HG02571 (cell line): ENCODE results near the gene MGAT5B.
A peak's percentile ranks its signal among the peaks of the same experiment; 100 is the strongest.
"Not testable (repeated sequence)": the region's sequence is repeated elsewhere in the genome, so short reads cannot be mapped to it uniquely, and the experiment has no call there.

ENCODE experiments used
- ATAC-seq: cut with Tn5 transposase; IDR thresholded peaks from one replicate; pipeline ENCODE4 v1.9.1; 2021; ENCODE audit warnings: mild to moderate bottlenecking, moderate library complexity; ENCODE audit not compliant: unreplicated experiment

The MGAT5B gene, protein sequence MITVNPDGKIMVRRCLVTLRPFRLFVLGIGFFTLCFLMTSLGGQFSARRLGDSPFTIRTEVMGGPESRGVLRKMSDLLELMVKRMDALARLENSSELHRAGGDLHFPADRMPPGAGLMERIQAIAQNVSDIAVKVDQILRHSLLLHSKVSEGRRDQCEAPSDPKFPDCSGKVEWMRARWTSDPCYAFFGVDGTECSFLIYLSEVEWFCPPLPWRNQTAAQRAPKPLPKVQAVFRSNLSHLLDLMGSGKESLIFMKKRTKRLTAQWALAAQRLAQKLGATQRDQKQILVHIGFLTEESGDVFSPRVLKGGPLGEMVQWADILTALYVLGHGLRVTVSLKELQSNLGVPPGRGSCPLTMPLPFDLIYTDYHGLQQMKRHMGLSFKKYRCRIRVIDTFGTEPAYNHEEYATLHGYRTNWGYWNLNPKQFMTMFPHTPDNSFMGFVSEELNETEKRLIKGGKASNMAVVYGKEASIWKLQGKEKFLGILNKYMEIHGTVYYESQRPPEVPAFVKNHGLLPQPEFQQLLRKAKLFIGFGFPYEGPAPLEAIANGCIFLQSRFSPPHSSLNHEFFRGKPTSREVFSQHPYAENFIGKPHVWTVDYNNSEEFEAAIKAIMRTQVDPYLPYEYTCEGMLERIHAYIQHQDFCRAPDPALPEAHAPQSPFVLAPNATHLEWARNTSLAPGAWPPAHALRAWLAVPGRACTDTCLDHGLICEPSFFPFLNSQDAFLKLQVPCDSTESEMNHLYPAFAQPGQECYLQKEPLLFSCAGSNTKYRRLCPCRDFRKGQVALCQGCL

GRCh38 chr17:76868176-76868668 is at the start of gene MGAT5B:
Gene MGAT5B, plus strand, starts transcription at chr17:76868404. Its CDS starts 626 bp downstream, at chr17:76869030.
- peak; percentile 66 for ATAC-seq

DNA sequence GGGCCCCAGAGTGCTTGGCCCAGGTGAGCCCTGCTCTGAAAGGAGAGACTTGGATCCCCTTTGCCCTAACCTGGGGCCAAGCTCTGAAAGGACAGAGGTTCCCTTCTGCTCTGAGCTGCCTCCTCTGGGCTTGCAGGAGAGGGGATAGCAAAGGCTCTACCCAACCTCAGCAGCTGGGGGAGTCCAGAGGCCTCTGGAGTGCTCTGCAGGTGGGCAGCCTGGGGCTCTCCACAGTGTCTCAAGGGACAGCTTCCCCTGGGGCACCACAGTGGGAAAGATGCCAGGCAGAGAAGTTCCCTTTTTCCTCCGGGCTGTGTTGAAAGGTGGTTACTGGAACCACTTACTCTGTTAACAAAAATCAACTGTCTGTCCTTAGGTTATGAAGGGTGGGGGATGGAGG is 48.2 kb upstream of the MGAT5B start:
- no peak for ATAC-seq

GRCh38 chr17:76820561-76820960 is 47.6 kb upstream of the MGAT5B start:
- ATAC-seq = no peak

DNA sequence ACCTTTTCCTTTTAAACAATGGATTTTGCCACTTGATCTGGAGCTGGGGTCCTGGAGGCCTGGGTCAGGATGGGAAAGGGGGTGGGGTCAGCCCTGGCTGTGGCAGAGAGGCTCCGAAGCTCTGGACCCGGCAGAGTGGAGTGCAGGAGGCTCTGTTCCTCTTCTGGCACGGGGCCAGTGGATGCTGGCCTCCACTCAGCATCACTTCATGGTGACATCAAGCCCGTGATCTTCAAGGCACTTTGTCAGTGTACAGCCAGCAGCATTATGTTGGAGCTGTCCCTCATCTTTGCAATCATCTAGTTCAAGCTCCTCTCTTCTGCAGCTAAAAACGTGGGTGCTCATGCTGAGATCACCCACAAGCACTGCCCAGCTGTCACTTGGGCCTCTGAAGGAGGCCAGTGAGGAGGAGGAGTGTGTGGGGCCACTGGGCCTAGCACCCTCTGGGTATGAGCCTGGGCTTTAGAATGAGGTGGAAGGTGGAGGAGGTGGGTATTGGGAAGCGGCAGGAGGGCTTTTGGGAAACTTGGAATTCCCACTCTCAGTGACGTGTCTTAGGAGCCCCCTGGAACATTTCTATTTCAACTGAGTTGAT is 45.9 kb upstream of the MGAT5B start:
- ATAC-seq = no peak

DNA sequence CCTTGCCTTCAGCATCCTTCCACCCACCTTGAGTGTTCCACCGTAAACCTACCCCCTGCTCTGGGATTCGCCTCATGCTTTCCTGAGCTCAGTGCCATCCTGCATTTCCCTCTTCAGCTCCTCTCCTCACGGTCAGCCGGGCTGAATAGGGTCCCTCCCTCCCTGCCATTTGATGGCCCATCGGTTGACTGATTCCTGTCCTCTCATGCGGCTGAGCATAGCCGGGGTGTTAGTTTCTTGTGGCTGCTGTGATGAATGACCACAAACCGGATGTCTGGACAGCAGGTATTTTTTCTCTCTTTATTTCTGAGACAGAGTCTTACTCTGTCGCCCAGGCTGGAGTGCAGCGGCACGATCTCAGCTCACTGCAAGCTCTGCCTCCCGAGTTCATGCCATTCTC is 44.1 kb upstream of the MGAT5B start:
- no peak for ATAC-seq

DNA sequence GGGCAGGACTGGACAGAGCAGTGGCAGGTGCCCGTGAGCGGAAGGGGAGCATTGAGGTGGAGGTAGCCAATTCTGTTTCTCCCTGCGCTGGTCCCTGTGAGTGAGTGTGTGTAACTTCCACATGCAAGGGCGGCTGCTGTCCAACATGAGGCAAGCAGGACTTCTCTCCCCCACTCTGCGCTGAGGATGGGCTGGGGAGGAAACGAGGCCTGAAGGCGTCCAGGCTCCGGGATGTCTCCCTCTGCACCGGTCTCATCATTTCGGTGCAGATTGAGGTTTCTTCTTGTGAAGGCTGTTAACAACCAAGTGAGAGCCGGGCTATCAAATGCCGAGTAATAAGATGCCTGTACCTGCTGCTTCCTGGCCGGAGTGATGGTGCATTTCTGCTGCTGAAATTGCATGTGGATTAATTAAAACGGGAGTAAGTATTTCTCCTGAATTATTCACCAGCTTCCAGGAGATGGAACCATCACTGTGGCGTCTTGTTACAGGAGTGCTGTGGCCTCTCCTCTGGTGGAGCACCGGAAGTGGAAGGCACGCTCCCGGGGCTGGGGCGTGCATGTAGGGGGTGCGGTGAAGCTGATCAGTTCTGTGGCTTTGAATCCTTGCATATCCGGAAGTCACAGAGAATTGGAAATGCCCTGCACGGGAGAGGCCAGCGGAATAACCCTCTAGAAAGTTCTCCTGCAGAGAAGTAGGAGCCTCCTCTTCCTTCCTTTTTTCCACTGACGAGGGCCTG is 41.7 kb upstream of the MGAT5B start:
- no peak for ATAC-seq

GRCh38 chr17:76827736-76828135 is 40.5 kb upstream of the MGAT5B start:
- no peak for ATAC-seq

GRCh38 chr17:76830987-76831715 is 37.1 kb upstream of the MGAT5B start:
- ATAC-seq = no peak

GRCh38 chr17:76833034-76833644 is 35.1 kb upstream of the MGAT5B start:
- ATAC-seq = no peak

DNA sequence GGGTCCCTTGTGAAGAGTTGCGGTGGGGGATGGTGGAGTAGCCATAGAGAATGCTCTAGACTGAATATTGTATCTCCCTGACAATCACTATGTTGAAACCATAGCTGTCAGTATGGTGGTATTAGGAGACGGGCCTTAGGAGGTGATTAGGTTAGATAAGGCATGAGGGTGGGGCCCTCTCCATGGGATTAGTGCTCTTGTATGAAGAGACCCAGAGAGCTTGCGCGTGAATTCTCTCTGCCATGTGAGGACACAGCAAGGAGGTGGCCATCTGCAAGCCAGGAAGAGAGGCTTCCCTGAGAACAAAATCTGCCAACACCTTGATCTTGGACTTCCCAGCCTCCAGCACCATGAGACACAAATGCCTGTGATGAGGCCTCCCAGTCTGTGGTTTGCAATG is 34.5 kb upstream of the MGAT5B start:
- ATAC-seq = no peak

DNA sequence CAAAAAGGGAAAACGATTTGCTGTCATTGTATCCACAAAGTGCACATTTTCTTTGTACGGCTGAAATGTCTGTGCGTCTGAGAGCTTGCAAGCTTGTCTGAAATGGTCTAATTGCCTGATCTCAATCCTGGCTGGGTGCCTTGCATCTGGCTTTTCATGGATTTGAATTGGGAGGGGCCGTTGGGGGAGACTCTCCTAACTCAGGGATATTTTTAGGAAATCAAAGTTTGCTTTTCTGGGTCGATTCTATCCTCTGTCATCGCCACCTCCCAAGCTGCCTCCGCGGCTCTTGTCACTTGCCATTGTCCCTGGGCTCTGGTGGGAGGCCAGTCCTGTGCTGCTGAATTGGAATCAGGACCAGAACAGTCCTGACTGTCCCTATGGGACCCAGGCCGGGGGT is 33.3 kb upstream of the MGAT5B start:
- ATAC-seq = no peak

DNA sequence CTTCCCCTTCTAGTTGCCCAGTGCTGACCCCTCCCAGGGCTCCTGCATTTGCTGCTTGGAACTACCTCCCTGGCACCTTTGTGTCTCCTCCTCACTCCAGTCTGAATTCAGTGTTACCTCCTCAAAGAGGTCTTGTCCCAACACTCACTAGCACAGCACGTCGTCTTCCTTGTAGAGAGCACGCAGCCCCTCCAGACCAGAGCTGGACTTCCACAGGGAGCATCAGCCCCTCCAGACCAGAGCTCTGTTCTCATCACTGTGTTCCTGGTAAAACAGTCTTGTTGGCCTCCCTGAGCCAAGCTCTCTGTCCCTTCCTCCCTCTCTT is 27.8 kb upstream of the MGAT5B start:
- ATAC-seq = no peak

- ATAC-seq = no peak
These were observed 27.1 kb upstream of the MGAT5B start for GRCh38 chr17:76840884-76841775.

- no peak for ATAC-seq
These were observed 26.3 kb upstream of the MGAT5B start for GRCh38 chr17:76841776-76842405.

- not testable (repeated sequence) for ATAC-seq
These were observed 25.1 kb upstream of the MGAT5B start for GRCh38 chr17:76843068-76843467.

- ATAC-seq = no peak
These were observed 24.3 kb upstream of the MGAT5B start for GRCh38 chr17:76843703-76844484.

GRCh38 chr17:76844485-76844829 is 23.7 kb upstream of the MGAT5B start:
- no peak for ATAC-seq

DNA sequence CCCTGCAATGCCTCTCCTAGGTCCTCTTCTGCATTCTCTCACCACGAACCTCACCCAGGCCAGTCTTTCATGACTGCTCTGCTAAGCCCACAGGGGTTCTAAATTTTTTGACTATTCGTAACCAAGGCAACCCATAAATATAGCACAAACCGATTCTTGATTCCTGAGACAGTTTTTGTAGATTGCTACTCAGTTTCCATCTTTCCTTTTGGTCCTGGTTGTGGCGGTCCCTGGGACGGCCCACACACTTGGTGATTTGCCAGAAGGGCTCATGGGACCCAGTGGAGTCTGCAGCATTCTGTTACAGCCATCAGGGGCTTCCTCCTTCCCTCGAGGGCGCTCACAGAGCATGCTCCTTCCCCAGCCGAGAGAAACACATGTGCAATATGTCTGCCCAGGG is 23.4 kb upstream of the MGAT5B start:
- no peak for ATAC-seq
